ENCODE data around the gene PRAME.
A peak's percentile ranks its signal among the peaks of the same experiment; 100 is the strongest.

Gene PRAME

DNA sequence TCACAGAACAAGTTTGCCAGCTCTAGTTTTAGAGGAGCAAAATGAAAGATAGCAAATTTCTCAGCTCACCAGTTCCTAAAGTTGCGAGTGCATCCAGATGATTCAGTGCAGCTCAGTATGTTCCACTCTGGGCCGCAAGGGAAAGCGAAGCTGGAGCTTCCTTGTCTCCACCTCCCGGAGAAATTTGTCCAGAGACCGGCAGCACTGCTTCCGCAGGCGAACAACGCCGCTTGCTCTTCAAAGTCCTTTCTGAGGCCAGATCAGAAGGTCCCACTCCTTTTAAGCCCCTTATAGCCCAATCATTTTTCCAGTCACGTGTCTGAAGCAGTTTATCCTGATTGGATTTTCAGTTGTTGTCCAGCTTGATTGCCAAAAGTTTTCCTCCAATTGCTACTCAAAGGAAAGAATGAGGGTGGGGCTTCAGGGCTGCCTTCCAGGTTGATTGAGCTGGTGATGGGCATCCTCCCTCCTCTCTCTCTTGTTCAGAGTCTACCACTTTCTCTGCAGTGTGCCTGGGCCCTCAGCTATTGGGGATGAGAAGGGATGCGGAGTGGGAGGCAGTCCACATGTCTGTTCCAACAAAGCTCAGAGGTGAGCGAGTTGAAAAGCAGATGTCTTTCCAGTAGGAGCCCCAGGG, 38.9 kb downstream of the PRAME start, which contains the start of gene ZNF280A:
Gene ZNF280A, minus strand, starts transcription at position 251 of the 637 bp plus-strand sequence. CDS start 4,640 bp downstream, outside the sequence.
- ATAC-seq: no peak; the same call in 2 of the 3 replicates
- TF ChIP-seq, protein P1, sequence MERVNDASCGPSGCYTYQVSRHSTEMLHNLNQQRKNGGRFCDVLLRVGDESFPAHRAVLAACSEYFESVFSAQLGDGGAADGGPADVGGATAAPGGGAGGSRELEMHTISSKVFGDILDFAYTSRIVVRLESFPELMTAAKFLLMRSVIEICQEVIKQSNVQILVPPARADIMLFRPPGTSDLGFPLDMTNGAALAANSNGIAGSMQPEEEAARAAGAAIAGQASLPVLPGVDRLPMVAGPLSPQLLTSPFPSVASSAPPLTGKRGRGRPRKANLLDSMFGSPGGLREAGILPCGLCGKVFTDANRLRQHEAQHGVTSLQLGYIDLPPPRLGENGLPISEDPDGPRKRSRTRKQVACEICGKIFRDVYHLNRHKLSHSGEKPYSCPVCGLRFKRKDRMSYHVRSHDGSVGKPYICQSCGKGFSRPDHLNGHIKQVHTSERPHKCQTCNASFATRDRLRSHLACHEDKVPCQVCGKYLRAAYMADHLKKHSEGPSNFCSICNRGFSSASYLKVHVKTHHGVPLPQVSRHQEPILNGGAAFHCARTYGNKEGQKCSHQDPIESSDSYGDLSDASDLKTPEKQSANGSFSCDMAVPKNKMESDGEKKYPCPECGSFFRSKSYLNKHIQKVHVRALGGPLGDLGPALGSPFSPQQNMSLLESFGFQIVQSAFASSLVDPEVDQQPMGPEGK (CRISPR knock-in tag; IDR thresholded peaks at IDR 0.05; ENCODE audit: borderline replicate concordance): no peak
- TF ChIP-seq PPARA (CRISPR knock-in tag; IDR thresholded peaks at IDR 0.05; ENCODE audit: borderline replicate concordance) (0 out of 2 replicates have a peak, but pooled peaks have one; percentile 29), TOX (CRISPR knock-in tag; IDR thresholded peaks at IDR 0.05; ENCODE audit: borderline replicate concordance) (no peak)

DNA sequence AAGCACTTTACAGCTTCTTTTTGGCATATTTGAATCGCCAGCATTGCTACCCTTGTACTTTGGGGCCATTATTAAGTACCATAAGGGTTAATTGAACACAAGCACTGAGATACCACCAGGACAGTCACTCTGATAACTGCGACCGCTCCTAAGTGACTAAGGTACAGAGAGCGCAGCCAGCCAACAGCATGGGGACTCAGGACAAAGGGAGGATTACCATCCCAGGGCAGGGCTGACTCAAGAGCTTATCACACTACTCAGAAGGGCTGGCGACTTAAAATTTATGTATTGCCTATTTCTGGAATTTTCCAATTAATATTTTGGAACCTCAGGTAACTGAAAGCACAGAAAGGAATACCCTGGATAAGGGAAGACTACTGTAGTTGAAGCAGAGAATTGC, 39.5 kb downstream of the PRAME start:
- no peak for TF ChIP-seq TOX (CRISPR knock-in tag; IDR thresholded peaks at IDR 0.05; ENCODE audit: borderline replicate concordance)
- no peak for TF ChIP-seq GLIS3 (CRISPR knock-in tag; IDR thresholded peaks at IDR 0.05)
- TF ChIP-seq RARB (CRISPR knock-in tag; IDR thresholded peaks at IDR 0.05): no peak
- TF ChIP-seq, protein P2, sequence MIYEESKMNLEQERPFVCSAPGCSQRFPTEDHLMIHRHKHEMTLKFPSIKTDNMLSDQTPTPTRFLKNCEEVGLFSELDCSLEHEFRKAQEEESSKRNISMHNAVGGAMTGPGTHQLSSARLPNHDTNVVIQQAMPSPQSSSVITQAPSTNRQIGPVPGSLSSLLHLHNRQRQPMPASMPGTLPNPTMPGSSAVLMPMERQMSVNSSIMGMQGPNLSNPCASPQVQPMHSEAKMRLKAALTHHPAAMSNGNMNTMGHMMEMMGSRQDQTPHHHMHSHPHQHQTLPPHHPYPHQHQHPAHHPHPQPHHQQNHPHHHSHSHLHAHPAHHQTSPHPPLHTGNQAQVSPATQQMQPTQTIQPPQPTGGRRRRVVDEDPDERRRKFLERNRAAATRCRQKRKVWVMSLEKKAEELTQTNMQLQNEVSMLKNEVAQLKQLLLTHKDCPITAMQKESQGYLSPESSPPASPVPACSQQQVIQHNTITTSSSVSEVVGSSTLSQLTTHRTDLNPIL (CRISPR knock-in tag; IDR thresholded peaks at IDR 0.05; ENCODE audit: low read depth): no peak
- no peak for TF ChIP-seq SNAI2 (CRISPR knock-in tag; IDR thresholded peaks at IDR 0.05)
- TF ChIP-seq, protein P3, sequence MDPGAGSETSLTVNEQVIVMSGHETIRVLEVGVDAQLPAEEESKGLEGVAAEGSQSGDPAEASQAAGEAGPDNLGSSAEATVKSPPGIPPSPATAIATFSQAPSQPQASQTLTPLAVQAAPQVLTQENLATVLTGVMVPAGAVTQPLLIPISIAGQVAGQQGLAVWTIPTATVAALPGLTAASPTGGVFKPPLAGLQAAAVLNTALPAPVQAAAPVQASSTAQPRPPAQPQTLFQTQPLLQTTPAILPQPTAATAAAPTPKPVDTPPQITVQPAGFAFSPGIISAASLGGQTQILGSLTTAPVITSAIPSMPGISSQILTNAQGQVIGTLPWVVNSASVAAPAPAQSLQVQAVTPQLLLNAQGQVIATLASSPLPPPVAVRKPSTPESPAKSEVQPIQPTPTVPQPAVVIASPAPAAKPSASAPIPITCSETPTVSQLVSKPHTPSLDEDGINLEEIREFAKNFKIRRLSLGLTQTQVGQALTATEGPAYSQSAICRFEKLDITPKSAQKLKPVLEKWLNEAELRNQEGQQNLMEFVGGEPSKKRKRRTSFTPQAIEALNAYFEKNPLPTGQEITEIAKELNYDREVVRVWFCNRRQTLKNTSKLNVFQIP (CRISPR knock-in tag; IDR thresholded peaks at IDR 0.05; ENCODE audit: borderline replicate concordance, low read depth): no peak
- TF ChIP-seq, protein P4, sequence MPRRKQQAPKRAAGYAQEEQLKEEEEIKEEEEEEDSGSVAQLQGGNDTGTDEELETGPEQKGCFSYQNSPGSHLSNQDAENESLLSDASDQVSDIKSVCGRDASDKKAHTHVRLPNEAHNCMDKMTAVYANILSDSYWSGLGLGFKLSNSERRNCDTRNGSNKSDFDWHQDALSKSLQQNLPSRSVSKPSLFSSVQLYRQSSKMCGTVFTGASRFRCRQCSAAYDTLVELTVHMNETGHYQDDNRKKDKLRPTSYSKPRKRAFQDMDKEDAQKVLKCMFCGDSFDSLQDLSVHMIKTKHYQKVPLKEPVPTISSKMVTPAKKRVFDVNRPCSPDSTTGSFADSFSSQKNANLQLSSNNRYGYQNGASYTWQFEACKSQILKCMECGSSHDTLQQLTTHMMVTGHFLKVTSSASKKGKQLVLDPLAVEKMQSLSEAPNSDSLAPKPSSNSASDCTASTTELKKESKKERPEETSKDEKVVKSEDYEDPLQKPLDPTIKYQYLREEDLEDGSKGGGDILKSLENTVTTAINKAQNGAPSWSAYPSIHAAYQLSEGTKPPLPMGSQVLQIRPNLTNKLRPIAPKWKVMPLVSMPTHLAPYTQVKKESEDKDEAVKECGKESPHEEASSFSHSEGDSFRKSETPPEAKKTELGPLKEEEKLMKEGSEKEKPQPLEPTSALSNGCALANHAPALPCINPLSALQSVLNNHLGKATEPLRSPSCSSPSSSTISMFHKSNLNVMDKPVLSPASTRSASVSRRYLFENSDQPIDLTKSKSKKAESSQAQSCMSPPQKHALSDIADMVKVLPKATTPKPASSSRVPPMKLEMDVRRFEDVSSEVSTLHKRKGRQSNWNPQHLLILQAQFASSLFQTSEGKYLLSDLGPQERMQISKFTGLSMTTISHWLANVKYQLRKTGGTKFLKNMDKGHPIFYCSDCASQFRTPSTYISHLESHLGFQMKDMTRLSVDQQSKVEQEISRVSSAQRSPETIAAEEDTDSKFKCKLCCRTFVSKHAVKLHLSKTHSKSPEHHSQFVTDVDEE (CRISPR knock-in tag; IDR thresholded peaks at IDR 0.05): no peak
- TF ChIP-seq BACH2 (CRISPR knock-in tag; IDR thresholded peaks at IDR 0.05; ENCODE audit: borderline replicate concordance): no peak
- TF ChIP-seq ZFP3 (CRISPR knock-in tag; IDR thresholded peaks at IDR 0.05): no peak
- TF ChIP-seq PPARA (CRISPR knock-in tag; IDR thresholded peaks at IDR 0.05; ENCODE audit: borderline replicate concordance): no peak
- TF ChIP-seq ZNF565 (CRISPR knock-in tag; conservative IDR thresholded peaks at IDR 0.05; ENCODE audit: low read depth): no peak
- TF ChIP-seq ZC3H10 (CRISPR knock-in tag; IDR thresholded peaks at IDR 0.05): no peak
- no peak for TF ChIP-seq OSR1 (CRISPR knock-in tag; IDR thresholded peaks at IDR 0.05)
- TF ChIP-seq ARNTL (CRISPR knock-in tag; IDR thresholded peaks at IDR 0.05; ENCODE audit: borderline replicate concordance, low read depth): no peak
- TF ChIP-seq, protein P5, sequence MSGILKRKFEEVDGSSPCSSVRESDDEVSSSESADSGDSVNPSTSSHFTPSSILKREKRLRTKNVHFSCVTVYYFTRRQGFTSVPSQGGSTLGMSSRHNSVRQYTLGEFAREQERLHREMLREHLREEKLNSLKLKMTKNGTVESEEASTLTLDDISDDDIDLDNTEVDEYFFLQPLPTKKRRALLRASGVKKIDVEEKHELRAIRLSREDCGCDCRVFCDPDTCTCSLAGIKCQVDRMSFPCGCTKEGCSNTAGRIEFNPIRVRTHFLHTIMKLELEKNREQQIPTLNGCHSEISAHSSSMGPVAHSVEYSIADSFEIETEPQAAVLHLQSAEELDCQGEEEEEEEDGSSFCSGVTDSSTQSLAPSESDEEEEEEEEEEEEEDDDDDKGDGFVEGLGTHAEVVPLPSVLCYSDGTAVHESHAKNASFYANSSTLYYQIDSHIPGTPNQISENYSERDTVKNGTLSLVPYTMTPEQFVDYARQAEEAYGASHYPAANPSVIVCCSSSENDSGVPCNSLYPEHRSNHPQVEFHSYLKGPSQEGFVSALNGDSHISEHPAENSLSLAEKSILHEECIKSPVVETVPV (CRISPR knock-in tag; IDR thresholded peaks at IDR 0.05): no peak
- no peak for TF ChIP-seq ISL1 (CRISPR knock-in tag; IDR thresholded peaks at IDR 0.05)
- no peak for TF ChIP-seq ESRRG (CRISPR knock-in tag; IDR thresholded peaks at IDR 0.05)
- no peak for TF ChIP-seq ZFP30 (CRISPR knock-in tag; IDR thresholded peaks at IDR 0.05)
- no peak for TF ChIP-seq ZNF8 (CRISPR knock-in tag; IDR thresholded peaks at IDR 0.05)
- TF ChIP-seq, protein P1 (CRISPR knock-in tag; IDR thresholded peaks at IDR 0.05; ENCODE audit: borderline replicate concordance): no peak
- no peak for ATAC-seq
